Heart right ventricle (tissue), 16 donors: ENCODE data around the gene PLXNA2. TPM values are rescaled to one million over a fixed set of nuclear protein-coding genes. Genes with fewer than 3 reads are reported as not detected.
A peak's percentile ranks its signal among the peaks of the same experiment; 100 is the strongest.

Source experiments
- ATAC-seq, 8 donors: fragments of 200-7000 bp; cut with Tn5 transposase; one replicate each; pipeline ENCODE4 v1.9.1; 2020; ENCODE audit warnings: mild to moderate bottlenecking in 8 of 8, moderate library complexity in 8 of 8, moderate number of reproducible peaks in 1 of 8
- DNase-seq, 2 donors: peaks; one replicate each; pipeline ENCODE4 v3.0.0-alpha.2; 2020
- H3K27ac ChIP-seq, 10 donors: fragments of 200-600 bp; sonication (generic) in 2 of 10; one replicate each; pipeline versions ENCODE4 v1.5.0 to v1.8.0; 2020 to 2022; ENCODE audit warnings: mild to moderate bottlenecking in 3 of 10
- H3K27me3 ChIP-seq, 7 donors: fragments of 200-600 bp; one replicate each; pipeline ENCODE4 v1.8.0; 2021 to 2022; ENCODE audit warnings: mild to moderate bottlenecking in 2 of 7
- H3K36me3 ChIP-seq, 9 donors: fragments of 200-600 bp; sonication (generic) in 1 of 9; one replicate each; pipeline versions ENCODE4 v1.5.0 to v1.8.0; 2020 to 2022; ENCODE audit warnings: mild to moderate bottlenecking in 2 of 9
- H3K4me1 ChIP-seq, 9 donors: fragments of 200-600 bp; sonication (generic) in 1 of 9; one replicate each; pipeline versions ENCODE4 v1.5.0 to v1.8.0; 2020 to 2022; ENCODE audit warnings: mild to moderate bottlenecking in 4 of 9
- H3K4me3 ChIP-seq, 10 donors: fragments of 200-600 bp; sonication (generic) in 2 of 10; one replicate each; pipeline versions ENCODE4 v1.5.0 to v1.8.0; 2020 to 2022; ENCODE audit warnings: mild to moderate bottlenecking in 7 of 10, moderate library complexity in 2 of 10
- H3K9me3 ChIP-seq, 11 donors: fragments of 200-600 bp in 10 of 11; sonication (generic) in 2 of 11; one replicate each; pipeline versions ENCODE4 v1.5.0 to v1.8.0; 2013 to 2022; ENCODE audit warnings: mild to moderate bottlenecking in 2 of 11, control low read depth in 1 of 11, moderate library complexity in 1 of 11
- WGBS, 2 donors: extraction: QIAGEN DNeasy Blood & Tissue Kit; methylation state at CpG; one replicate each; pipeline ENCODE4 v1.1.7; 2013; ENCODE audit warnings: inconsistent platforms in 1 of 2; 5-methylcytosine and 5-hydroxymethylcytosine counted together
- intact Hi-C, 10 donors: fragments of 100-400 bp; cut with DNase I; formaldehyde crosslinking; loops; one replicate each; pipeline versions ENCODE4 v1.11.1 to v1.14.2; 2022
- polyA plus RNA-seq, 2 donors: library from polyadenylated mRNA; stranded (reverse); fragments of 200-250 nt; gene quantifications; one replicate each; pipeline ENCODE4 v1.2.3, GENCODE V29; 2013
- total RNA-seq, 10 donors: library from RNA; stranded (reverse); fragmentation: NEBNext Ultra II Directional in 3 of 10; extraction: Animal tissue kit (Norgen Biotek cat#: 25700) in 3 of 10; gene quantifications; one replicate each; pipeline versions ENCODE4 v1.2.1 to v1.2.4, GENCODE V29; 2021 to 2023
- TF ChIP-seq, protein P1 (sequence below), 9 donors: fragments of 200-600 bp; sonication (generic) in 2 of 9; IDR thresholded peaks; one replicate each; pipeline versions ENCODE4 v1.5.0 to v1.8.0; 2021 to 2022; ENCODE audit warnings: antibody characterized with exemption in 9 of 9, mild to moderate bottlenecking in 5 of 9, moderate library complexity in 1 of 9
- donor health status: Arrhythmogenic right ventricular cardiomyopathy.
- donor health status: ischemic (EF 13 %, LVEDD 7.1; RV severe dilation, severe dysfunction).
- donor health status: healthy with polysubstance abuse.
- donor health status: DM: no; HTN: yes; CAD: no.
- donor health status: DM: no; HTN: no; CAD: no.
- donor health status: ischemic (EF 25% LVEDD 6.9; RV normal size, moderate dysfunction).
- donor health status: ischemic (EF 25% LVEDD 5.7; RV mildly dilated, moderate dysfunction).
- donor health status: healthy.
- donor health status: DM: yes; HTN: yes; CAD: no.
- donor health status: Ischemic cardiomyopathy.
- donor health status: ischemic (EF 35%, LVEDD 5.7; RV mildly dilated, moderate dysfunction).
- donor health status: nonischemic (EF 11% LVEDD 7.7; RV severe dilation, severe dysfunction).
- donor health status: DM: yes; HTN: yes; CAD: no.
- donor health status: PGD.
- donor health status: ischemic (EF 29% LVEDD 5.4; RV normal size, mild dysfunction).
- donor health status: nonischemic (EF 23%, LVEDD 6.1; RV moderate dilation, normal function).

Gene PLXNA2
- total and polyA plus RNA-seq, 12 donors: 6.1 to 31.6 (median 17.9) TPM

DNA sequence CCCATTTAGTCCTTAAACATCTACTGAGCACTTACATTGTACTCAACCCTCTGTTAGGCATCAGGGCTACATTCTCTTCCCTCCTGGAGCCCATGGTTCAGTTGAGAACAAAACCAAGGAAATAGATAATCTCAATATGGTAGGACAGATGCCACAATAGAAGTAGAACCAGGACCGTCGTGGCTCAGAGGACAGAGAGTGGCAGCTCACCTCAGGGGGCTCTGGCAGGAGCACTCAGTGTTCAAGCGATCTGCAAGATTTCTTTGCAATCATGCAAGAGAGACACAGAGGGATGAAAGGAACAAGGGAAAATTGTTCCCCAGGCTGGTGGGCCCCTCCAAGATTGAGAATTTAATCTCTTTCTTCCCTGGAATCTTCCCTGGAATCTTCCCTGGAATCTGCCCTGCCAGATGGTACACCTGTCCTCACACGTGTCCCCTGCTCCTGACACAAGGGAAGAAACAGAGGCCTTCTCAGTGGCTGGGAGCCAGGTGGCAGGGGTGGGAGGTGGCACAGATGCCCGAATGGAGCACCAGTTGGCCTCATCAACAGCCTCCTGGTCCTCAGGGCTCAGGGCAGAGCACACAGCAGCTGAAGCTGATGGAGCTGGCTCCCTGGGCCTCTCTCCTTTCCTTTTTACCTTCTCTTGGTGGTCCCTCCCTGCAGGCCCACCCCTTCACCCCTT is 135.4 kb downstream of the PLXNA2 start:
- intact Hi-C loops: loop anchor here in 1 of 10 donors (10.0 kb wide), 1 partner anchor 136 kb away; the partner anchor contains the start of gene PLXNA2
- Histone ChIP-seq H3K36me3 (peaks cover 0 to 11% (median 0%) of the 10 kb centered on the region in 9 donors), H3K4me1 (peaks cover 0 to 29% (median 5%) of the 10 kb centered on the region in 9 donors), H3K9me3 (no peaks in the 10 kb centered on the region), H3K27me3 (no peaks in the 10 kb centered on the region), H3K27ac (no peak overlapping the region), H3K4me3 (no peak overlapping the region)
- no peak for ATAC-seq
- DNase-seq: no peak
- TF ChIP-seq, protein P1, sequence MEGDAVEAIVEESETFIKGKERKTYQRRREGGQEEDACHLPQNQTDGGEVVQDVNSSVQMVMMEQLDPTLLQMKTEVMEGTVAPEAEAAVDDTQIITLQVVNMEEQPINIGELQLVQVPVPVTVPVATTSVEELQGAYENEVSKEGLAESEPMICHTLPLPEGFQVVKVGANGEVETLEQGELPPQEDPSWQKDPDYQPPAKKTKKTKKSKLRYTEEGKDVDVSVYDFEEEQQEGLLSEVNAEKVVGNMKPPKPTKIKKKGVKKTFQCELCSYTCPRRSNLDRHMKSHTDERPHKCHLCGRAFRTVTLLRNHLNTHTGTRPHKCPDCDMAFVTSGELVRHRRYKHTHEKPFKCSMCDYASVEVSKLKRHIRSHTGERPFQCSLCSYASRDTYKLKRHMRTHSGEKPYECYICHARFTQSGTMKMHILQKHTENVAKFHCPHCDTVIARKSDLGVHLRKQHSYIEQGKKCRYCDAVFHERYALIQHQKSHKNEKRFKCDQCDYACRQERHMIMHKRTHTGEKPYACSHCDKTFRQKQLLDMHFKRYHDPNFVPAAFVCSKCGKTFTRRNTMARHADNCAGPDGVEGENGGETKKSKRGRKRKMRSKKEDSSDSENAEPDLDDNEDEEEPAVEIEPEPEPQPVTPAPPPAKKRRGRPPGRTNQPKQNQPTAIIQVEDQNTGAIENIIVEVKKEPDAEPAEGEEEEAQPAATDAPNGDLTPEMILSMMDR (IDR thresholded peaks at IDR 0.05): no peak
- 95 to 98% methylated on average over 5 of the region's 5 CpGs for WGBS, 2 donors

DNA sequence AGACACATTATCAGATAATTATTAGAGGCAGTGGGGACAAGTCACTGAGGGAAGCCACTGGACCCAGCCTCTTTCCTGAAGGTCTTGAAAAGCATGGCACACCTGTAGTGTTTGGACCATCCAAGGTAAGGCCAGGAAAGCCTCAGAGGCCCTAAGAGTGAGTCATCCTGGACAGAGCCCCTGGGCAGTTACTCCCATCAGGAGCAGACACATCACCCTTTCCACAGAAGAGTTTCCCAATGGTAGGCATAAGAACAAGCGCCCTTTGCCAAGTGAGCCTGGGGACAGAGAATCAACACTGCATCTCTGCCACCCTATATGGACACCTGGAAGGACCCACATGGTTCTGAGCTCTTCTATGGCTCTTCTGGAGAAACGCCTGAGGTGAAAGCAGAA is 136.0 kb downstream of the PLXNA2 start:
- DNase-seq (no peak), ATAC-seq (peak in 1 of 8 donors; percentile 16)
- 99 to 100% methylated on average over 2 of the region's 2 CpGs for WGBS, 2 donors
- TF ChIP-seq, protein P1 (IDR thresholded peaks at IDR 0.05): no peak
- Histone ChIP-seq H3K4me1 (peaks cover 0 to 34% (median 8%) of the 10 kb centered on the region in 9 donors), H3K9me3 (no peaks in the 10 kb centered on the region), H3K36me3 (peaks cover 0 to 14% (median 0%) of the 10 kb centered on the region in 9 donors), H3K4me3 (no peak overlapping the region), H3K27me3 (no peaks in the 10 kb centered on the region), H3K27ac (no peak overlapping the region)
- intact Hi-C loops: loop anchor here in 1 of 10 donors (10.0 kb wide), 1 partner anchor 137 kb away; the partner anchor contains the start of gene PLXNA2

- no peak for DNase-seq
- WGBS, 2 donors: 84 to 87% methylated on average over 13 of the region's 13 CpGs
- no peak overlapping the region for H3K27ac ChIP-seq
- H3K9me3 ChIP-seq: no peaks in the 10 kb centered on the region
- intact Hi-C loops: loop anchor here in 1 of 10 donors (10.0 kb wide), 1 partner anchor 137 kb away; the partner anchor contains the start of gene PLXNA2
- TF ChIP-seq, protein P1 (IDR thresholded peaks at IDR 0.05): no peak
- peak in 2 of 8 donors; percentile 12 to 56 for ATAC-seq
- no peak overlapping the region for H3K4me3 ChIP-seq
- H3K27me3 ChIP-seq: no peaks in the 10 kb centered on the region
- peaks cover 0 to 20% (median 0%) of the 10 kb centered on the region in 9 donors for H3K36me3 ChIP-seq
- H3K4me1 ChIP-seq: peaks cover 0 to 39% (median 8%) of the 10 kb centered on the region in 9 donors
Measured at GRCh38 chr1:208107425-208108212, 136.6 kb downstream of the PLXNA2 start.

- DNase-seq: no peak
- H3K4me3 ChIP-seq: no peak overlapping the region
- intact Hi-C loops: loop anchor here in 1 of 10 donors (10.0 kb wide), 1 partner anchor 139 kb away; the partner anchor contains the start of gene PLXNA2
- TF ChIP-seq, protein P1 (IDR thresholded peaks at IDR 0.05): no peak
- WGBS, 2 donors: 85 to 89% methylated on average over 7 of the region's 7 CpGs
- no peak overlapping the region for H3K27ac ChIP-seq
- no peak for ATAC-seq
- H3K9me3 ChIP-seq: no peaks in the 10 kb centered on the region
- peaks cover 0 to 24% (median 0%) of the 10 kb centered on the region in 9 donors for H3K36me3 ChIP-seq
- peaks cover 0 to 49% (median 12%) of the 10 kb centered on the region in 9 donors for H3K4me1 ChIP-seq
- no peaks in the 10 kb centered on the region for H3K27me3 ChIP-seq
Measured at GRCh38 chr1:208106218-208106617, 138.0 kb downstream of the PLXNA2 start.
